ENCODE results near the gene TRIM47. TPM values are rescaled to one million over a fixed set of nuclear protein-coding genes. Genes with fewer than 3 reads are reported as not detected.
A peak's percentile ranks its signal among the peaks of the same experiment; 100 is the strongest.

The TRIM47 gene
- total RNA-seq, 1 experiment from 2014 or later = 2.5 TPM

DNA sequence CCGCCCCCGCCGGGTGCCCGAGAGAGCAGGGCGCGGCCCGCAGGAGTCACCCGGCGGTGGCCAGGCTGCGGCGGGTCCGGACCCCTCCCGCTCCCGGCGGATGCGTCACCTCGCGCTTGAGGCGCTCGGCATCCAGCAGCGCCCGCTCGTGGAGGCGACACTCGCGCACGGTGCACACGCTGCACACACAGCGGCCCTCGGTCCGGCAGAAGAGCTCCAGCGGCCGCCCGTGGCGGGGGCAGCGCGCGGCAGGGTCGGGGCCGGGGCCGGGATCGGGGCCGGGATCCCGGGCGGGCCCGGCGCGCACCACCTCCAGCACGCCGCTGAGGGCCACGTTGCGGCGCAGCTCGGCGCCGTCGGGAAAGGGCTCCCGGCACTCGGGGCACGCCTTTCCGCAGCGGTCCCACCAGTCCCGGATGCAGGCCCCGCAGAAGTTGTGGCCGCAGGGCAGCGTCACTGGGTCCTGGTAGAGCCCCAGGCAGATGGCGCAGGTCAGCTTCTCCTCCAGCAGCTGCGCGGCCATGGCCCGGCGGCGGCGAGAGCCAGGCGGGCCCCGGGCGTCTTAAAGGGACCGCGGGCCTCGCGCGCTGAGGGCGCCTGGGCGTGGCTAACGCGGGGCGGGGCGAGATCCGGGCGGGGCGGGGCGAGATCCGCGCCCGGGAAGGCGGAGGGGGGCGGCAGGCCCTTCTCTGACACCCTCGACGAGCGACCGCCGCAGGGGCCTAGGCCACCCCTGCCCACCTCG is 18.2 kb upstream of the TRIM47 start, which contains the start of gene TRIM65:
TSS of gene TRIM65 (minus strand) at position 537 of the 745 bp plus-strand sequence. CDS start at position 523, 14 bp downstream.
- peaks cover 21% of the 10 kb centered on the region for H3K4me1 ChIP-seq
- Mint-ChIP-seq H3K4me3 (ENCODE audit: unreplicated experiment) (peak within 1 kb of the TSS; percentile 72), H3K9me3 (ENCODE audit: unreplicated experiment) (no peaks in the 10 kb centered on the region), H3K27me3 (ENCODE audit: insufficient read depth, unreplicated experiment) (no peaks in the 10 kb centered on the region), H3K27ac (ENCODE audit: unreplicated experiment) (peak within 1 kb of the TSS; percentile 94), H3K36me3 (ENCODE audit: insufficient read depth, unreplicated experiment) (peaks cover 70% of the 10 kb centered on the region), H3K4me1 (ENCODE audit: low read depth, unreplicated experiment) (peaks cover 19% of the 10 kb centered on the region)
- no TSS peak for BruUV-seq (replicated peaks)
- intact Hi-C loops (cut with micrococcal nuclease; ENCODE audit: unreplicated experiment) = loop anchor here (5.0 kb wide), 1 partner anchor 114 kb away; the partner anchor contains the start of gene UNK
- peaks cover 4% of the 10 kb centered on the region; the same call in 1 of the 2 replicates for H3K36me3 ChIP-seq (ENCODE audit: control insufficient read depth, insufficient read depth, low read length)
- TF ChIP-seq, protein P1, sequence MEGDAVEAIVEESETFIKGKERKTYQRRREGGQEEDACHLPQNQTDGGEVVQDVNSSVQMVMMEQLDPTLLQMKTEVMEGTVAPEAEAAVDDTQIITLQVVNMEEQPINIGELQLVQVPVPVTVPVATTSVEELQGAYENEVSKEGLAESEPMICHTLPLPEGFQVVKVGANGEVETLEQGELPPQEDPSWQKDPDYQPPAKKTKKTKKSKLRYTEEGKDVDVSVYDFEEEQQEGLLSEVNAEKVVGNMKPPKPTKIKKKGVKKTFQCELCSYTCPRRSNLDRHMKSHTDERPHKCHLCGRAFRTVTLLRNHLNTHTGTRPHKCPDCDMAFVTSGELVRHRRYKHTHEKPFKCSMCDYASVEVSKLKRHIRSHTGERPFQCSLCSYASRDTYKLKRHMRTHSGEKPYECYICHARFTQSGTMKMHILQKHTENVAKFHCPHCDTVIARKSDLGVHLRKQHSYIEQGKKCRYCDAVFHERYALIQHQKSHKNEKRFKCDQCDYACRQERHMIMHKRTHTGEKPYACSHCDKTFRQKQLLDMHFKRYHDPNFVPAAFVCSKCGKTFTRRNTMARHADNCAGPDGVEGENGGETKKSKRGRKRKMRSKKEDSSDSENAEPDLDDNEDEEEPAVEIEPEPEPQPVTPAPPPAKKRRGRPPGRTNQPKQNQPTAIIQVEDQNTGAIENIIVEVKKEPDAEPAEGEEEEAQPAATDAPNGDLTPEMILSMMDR (IDR thresholded peaks at IDR 0.05; ENCODE audit: insufficient read depth in 1 of 2, low read depth in 1 of 2, low read length in 1 of 2, severe bottlenecking in 1 of 2, unreplicated experiment in 1 of 2) = peak in 1 of 2 experiments; percentile 36
- no peaks in the 10 kb centered on the region for H3K9me3 ChIP-seq
- ChIA-PET POLR2A (interaction anchor here (0.5 to 1.4 kb wide), 6 partner anchors 8 to 117 kb away, joined by 3 to 9 read pairs (median 6); partner anchors contain the start of genes FBF1, MRPL38 and WBP2), CTCF (interaction anchor here (0.5 to 1.9 kb wide), 14 partner anchors 8 to 1392 kb away, joined by 3 to 25 read pairs (median 4); partner anchors contain the start of genes MRPL38 and WBP2)
- no peaks in the 10 kb centered on the region for H3K27me3 ChIP-seq (replicated peaks; ENCODE audit: control insufficient read depth, insufficient read depth, low read length)
- peak; percentile 80 to 87 for DNase-seq
- peak within 1 kb of the TSS; percentile 88 for H3K4me3 ChIP-seq (ENCODE audit: low read depth, low read length)

DNA sequence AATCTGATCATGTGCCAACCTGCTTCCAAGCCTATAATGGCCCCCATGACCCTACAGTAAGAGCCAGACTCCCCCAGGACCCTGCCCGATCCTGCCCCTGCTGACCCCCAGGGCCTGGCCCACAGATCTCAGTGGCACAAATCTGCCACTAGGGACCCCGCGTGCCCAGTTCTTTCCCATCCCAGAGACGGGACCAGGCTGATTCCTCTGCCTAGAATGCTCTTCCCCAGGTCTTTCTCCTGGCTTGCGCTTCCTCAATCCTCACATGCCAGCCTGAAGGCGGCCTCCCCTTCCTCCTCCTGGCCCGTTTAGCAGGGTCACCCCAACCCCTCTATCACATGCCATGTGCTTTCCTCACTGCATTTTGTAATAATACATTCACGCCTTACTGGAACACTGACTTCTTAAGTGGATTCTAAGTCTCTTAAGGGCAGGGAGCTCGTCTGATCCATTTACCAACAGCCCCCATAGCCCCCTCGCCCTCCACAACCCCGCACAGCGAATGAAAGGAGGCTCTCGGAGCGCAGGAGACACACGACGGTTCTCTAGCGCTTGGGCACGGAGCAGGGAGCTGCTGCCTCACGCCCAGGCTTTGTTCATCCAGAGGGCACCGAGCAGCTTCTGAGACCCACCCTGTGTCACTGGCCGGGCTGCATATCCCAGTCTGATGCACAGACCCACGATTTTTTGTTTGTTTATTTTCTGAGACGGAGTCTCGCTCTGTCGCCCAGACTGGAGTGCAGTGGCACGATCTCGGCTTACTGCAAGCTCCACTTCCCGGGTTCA is 17.2 kb upstream of the TRIM47 start:
- CTCF ChIA-PET = interaction anchor here (0.6 to 1.9 kb wide), 7 partner anchors 12 to 112 kb away, joined by 4 to 25 read pairs (median 5); partner anchors contain the start of genes TRIM47 and WBP2

More for the DNA sequence above, 17.2 kb upstream of the TRIM47 start:
- Mint-ChIP-seq H3K27me3 (ENCODE audit: insufficient read depth, unreplicated experiment) (no peaks in the 10 kb centered on the region), H3K4me1 (ENCODE audit: low read depth, unreplicated experiment) (peaks cover 19% of the 10 kb centered on the region), H3K27ac (ENCODE audit: unreplicated experiment) (peak overlapping the region; percentile 94), H3K4me3 (ENCODE audit: unreplicated experiment) (peak overlapping the region; percentile 72), H3K36me3 (ENCODE audit: insufficient read depth, unreplicated experiment) (peaks cover 61% of the 10 kb centered on the region), H3K9me3 (ENCODE audit: unreplicated experiment) (no peaks in the 10 kb centered on the region)
- intact Hi-C loops (cut with micrococcal nuclease; ENCODE audit: unreplicated experiment) = loop anchor here (5.0 kb wide), 1 partner anchor 113 kb away; the partner anchor contains the start of gene UNK
- no peaks in the 10 kb centered on the region for H3K9me3 ChIP-seq
- peak overlapping the region; percentile 88 for H3K4me3 ChIP-seq (ENCODE audit: low read depth, low read length)
- peaks cover 3% of the 10 kb centered on the region; the same call in 1 of the 2 replicates for H3K36me3 ChIP-seq (ENCODE audit: control insufficient read depth, insufficient read depth, low read length)
- DNase-seq = peak in 1 of 2 experiments; percentile 52
- TF ChIP-seq, protein P1 (IDR thresholded peaks at IDR 0.05; ENCODE audit: insufficient read depth in 1 of 2, low read depth in 1 of 2, low read length in 1 of 2, severe bottlenecking in 1 of 2, unreplicated experiment in 1 of 2) = peak in 1 of 2 experiments; percentile 22
- TSS peak; percentile 26 for BruUV-seq (replicated peaks)
- H3K4me1 ChIP-seq = peaks cover 21% of the 10 kb centered on the region
- POLR2A ChIA-PET = interaction anchor here (0.5 to 1.4 kb wide), 4 partner anchors 9 to 363 kb away, joined by 3 to 8 read pairs (median 6); partner anchors contain the start of genes FBF1 and MRPL38
- H3K27me3 ChIP-seq (replicated peaks; ENCODE audit: control insufficient read depth, insufficient read depth, low read length) = no peaks in the 10 kb centered on the region
